ENCODE results near the gene HCN4. TPM values are rescaled to one million over a fixed set of nuclear protein-coding genes. Genes with fewer than 3 reads are reported as not detected.

The HCN4 gene
- total RNA-seq, 1 donor = not detected

DNA sequence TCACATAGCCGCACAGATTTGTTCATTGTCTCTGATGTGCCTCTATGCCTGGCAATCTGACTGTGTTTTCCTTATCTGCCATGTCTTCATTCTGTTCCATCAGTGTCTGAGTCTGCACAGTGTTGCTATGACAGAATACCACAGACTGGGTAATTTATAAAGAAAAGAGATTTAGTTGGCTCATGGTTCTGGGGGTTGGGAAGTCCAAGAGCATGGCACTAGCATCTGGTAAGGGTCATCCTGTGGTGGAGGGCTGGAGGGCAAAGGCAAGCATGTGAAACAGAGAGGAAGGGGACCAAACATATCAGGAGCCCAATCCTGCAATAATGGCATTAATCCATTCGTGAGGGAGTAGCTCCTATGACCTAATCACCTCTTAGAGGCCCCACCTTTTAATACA, 11.9 kb upstream of the HCN4 start:
- H3K9me3 ChIP-seq (ENCODE audit: low read depth, low read length) = peaks cover 3% of the 10 kb centered on the region
- TF ChIP-seq, protein P1, sequence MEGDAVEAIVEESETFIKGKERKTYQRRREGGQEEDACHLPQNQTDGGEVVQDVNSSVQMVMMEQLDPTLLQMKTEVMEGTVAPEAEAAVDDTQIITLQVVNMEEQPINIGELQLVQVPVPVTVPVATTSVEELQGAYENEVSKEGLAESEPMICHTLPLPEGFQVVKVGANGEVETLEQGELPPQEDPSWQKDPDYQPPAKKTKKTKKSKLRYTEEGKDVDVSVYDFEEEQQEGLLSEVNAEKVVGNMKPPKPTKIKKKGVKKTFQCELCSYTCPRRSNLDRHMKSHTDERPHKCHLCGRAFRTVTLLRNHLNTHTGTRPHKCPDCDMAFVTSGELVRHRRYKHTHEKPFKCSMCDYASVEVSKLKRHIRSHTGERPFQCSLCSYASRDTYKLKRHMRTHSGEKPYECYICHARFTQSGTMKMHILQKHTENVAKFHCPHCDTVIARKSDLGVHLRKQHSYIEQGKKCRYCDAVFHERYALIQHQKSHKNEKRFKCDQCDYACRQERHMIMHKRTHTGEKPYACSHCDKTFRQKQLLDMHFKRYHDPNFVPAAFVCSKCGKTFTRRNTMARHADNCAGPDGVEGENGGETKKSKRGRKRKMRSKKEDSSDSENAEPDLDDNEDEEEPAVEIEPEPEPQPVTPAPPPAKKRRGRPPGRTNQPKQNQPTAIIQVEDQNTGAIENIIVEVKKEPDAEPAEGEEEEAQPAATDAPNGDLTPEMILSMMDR (IDR thresholded peaks at IDR 0.05; ENCODE audit: extremely low read depth, low read depth, low read length) = no peak

DNA sequence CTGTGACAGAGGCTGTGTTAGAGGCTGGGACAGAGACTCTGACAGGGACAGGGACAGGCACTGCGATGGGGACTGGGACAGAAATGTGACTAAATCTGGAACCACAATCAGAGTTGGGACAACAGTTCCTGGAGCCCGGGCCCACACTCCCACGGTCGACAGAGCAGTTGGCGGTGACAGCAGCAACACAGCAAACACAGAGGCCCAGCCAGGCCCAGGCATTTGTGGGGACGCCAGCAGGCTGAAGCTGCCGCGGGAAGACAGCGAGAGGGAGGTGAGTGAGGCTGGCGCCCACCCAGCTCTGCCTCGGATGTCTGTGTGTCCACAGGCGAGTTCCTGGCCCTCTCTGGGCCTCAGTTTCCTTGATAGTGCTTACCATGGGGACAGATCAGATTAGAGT, 9.3 kb upstream of the HCN4 start:
- no peaks in the 10 kb centered on the region for H3K36me3 ChIP-seq (ENCODE audit: insufficient read depth, low read length)
- no peaks in the 10 kb centered on the region for H4K20me1 ChIP-seq (ENCODE audit: insufficient read depth, low read length)
- no peaks in the 10 kb centered on the region for H3K79me2 ChIP-seq (ENCODE audit: insufficient read depth, low read length)
- peaks cover 3% of the 10 kb centered on the region for H3K9me3 ChIP-seq (ENCODE audit: low read depth, low read length)
- TF ChIP-seq, protein P1 (IDR thresholded peaks at IDR 0.05; ENCODE audit: extremely low read depth, low read depth, low read length) = no peak
- H2AFZ ChIP-seq (ENCODE audit: low read length) = no peak overlapping the region
- no peak overlapping the region for H3K27ac ChIP-seq (ENCODE audit: low read depth, low read length)
- H3K27me3 ChIP-seq (ENCODE audit: insufficient read depth, low read length) = peaks cover 29% of the 10 kb centered on the region
- no peak overlapping the region for H3K4me2 ChIP-seq (ENCODE audit: insufficient read depth, low read length)
- H3K4me1 ChIP-seq (ENCODE audit: insufficient read depth, low read length) = no peaks in the 10 kb centered on the region
- no peak for DNase-seq (ENCODE audit: insufficient read length, low spot score, missing footprints)
- no peak overlapping the region for H3K4me3 ChIP-seq (ENCODE audit: insufficient read depth, low read length)

More for the DNA sequence above, 11.9 kb upstream of the HCN4 start:
- no peak overlapping the region for H3K27ac ChIP-seq (ENCODE audit: low read depth, low read length)
- H3K79me2 ChIP-seq (ENCODE audit: insufficient read depth, low read length) = no peaks in the 10 kb centered on the region
- no peaks in the 10 kb centered on the region for H3K36me3 ChIP-seq (ENCODE audit: insufficient read depth, low read length)
- DNase-seq (ENCODE audit: insufficient read length, low spot score, missing footprints) = no peak
- H3K4me2 ChIP-seq (ENCODE audit: insufficient read depth, low read length) = no peak overlapping the region
- peaks cover 8% of the 10 kb centered on the region for H3K27me3 ChIP-seq (ENCODE audit: insufficient read depth, low read length)
- H3K4me1 ChIP-seq (ENCODE audit: insufficient read depth, low read length) = no peaks in the 10 kb centered on the region
- no peaks in the 10 kb centered on the region for H4K20me1 ChIP-seq (ENCODE audit: insufficient read depth, low read length)
- H3K4me3 ChIP-seq (ENCODE audit: insufficient read depth, low read length) = no peak overlapping the region
- no peak overlapping the region for H2AFZ ChIP-seq (ENCODE audit: low read length)

DNA sequence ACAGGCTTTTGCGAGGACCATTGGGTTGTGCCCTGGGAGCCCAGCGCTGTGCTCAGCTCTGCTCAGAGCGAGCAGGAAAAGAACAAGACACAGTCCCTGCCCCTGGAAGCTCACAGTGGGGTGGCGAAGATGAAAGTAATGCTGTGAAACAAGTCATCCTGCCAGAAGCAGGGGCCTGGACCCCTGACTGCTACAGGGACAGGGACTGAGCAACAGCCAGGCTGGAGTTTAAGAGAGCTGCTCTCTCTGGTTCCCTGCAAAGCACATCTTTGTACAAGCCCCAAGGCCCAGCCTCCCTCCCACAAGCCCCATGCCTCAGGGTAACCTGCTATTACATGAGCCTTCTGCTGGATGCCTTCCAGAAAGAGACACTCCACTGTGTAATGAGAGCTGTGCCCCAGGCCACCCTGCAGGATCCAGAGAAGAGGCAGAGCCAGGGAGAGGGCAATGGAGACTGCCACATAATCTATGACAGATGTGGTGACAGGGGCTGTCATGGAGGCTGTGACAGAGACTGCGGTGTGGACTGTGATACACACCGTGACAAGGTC, 7.1 kb upstream of the HCN4 start:
- peaks cover 41% of the 10 kb centered on the region for H3K27me3 ChIP-seq (ENCODE audit: insufficient read depth, low read length)
- TF ChIP-seq, protein P1 (IDR thresholded peaks at IDR 0.05; ENCODE audit: extremely low read depth, low read depth, low read length) = no peak
- peak; percentile 58 for DNase-seq (ENCODE audit: insufficient read length, low spot score, missing footprints)
- no peaks in the 10 kb centered on the region for H4K20me1 ChIP-seq (ENCODE audit: insufficient read depth, low read length)
- H2AFZ ChIP-seq (ENCODE audit: low read length) = no peak overlapping the region
- H3K4me3 ChIP-seq (ENCODE audit: insufficient read depth, low read length) = no peak overlapping the region
- H3K27ac ChIP-seq (ENCODE audit: low read depth, low read length) = no peak overlapping the region
- no peaks in the 10 kb centered on the region for H3K79me2 ChIP-seq (ENCODE audit: insufficient read depth, low read length)
- no peaks in the 10 kb centered on the region for H3K36me3 ChIP-seq (ENCODE audit: insufficient read depth, low read length)
- H3K4me2 ChIP-seq (ENCODE audit: insufficient read depth, low read length) = no peak overlapping the region
- H3K4me1 ChIP-seq (ENCODE audit: insufficient read depth, low read length) = no peaks in the 10 kb centered on the region
- H3K9me3 ChIP-seq (ENCODE audit: low read depth, low read length) = peaks cover 2% of the 10 kb centered on the region

DNA sequence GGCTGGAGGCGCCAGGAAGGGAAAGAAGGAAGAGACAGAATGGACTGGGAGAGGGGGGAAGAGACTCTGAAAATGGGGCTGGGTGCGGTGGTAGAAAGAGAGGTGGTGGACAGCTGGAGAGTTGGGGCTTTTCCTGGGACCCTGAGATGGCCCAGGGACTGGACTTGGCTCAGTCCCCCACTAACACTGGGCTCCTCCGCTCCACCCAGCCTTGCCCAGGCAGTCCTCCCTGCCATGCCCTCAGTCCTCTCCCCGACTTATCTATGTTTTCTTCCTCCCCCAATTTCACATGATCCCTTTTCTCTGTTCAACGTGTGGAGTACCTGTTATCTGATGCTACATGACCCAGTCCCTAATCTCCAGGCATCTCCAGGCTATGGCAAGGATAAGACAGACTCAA, 6.3 kb upstream of the HCN4 start:
- Histone ChIP-seq H3K27me3 (ENCODE audit: insufficient read depth, low read length) (peaks cover 45% of the 10 kb centered on the region), H3K36me3 (ENCODE audit: insufficient read depth, low read length) (no peaks in the 10 kb centered on the region), H3K4me2 (ENCODE audit: insufficient read depth, low read length) (no peak overlapping the region), H3K27ac (ENCODE audit: low read depth, low read length) (no peak overlapping the region), H4K20me1 (ENCODE audit: insufficient read depth, low read length) (no peaks in the 10 kb centered on the region), H3K9me3 (ENCODE audit: low read depth, low read length) (no peaks in the 10 kb centered on the region), H3K79me2 (ENCODE audit: insufficient read depth, low read length) (no peaks in the 10 kb centered on the region), H3K4me1 (ENCODE audit: insufficient read depth, low read length) (no peaks in the 10 kb centered on the region), H2AFZ (ENCODE audit: low read length) (no peak overlapping the region), H3K4me3 (ENCODE audit: insufficient read depth, low read length) (no peak overlapping the region)
- TF ChIP-seq, protein P1 (IDR thresholded peaks at IDR 0.05; ENCODE audit: extremely low read depth, low read depth, low read length) = no peak
- peak; percentile 62 for DNase-seq (ENCODE audit: insufficient read length, low spot score, missing footprints)

Data from osteoblast (primary cell).